ENCODE measurements around the gene ABLIM2. TPM values are rescaled to one million over a fixed set of nuclear protein-coding genes. Genes with fewer than 3 reads are reported as not detected.

Gene ABLIM2
- total RNA-seq, 2 donors from 2014 or later: 5.7 to 11.2 TPM

DNA sequence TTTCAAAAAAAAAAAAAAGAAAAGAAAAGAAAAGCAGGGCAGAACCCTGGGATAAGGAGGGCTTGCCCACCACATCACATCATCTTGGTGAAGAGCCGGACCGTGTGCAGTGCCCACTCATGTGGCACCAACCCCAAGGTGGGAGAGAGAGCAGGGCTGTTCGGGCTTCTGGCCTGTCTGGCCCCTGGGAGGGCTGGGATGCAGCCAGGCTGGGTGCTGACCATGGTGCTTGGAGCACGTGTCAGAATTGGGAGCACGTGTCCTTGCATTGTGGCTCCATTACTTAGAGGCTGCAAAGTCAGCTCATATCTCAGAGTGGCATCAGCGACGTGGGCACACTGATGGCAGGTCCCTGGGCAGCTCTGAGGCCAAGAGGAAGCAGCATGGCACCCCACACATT is 118.0 kb downstream of the ABLIM2 start:
- Histone ChIP-seq H3K4me3 (no peak overlapping the region), H3K9me3 (no peaks in the 10 kb centered on the region), H3K4me1 (no peaks in the 10 kb centered on the region), H3K27me3 (no peaks in the 10 kb centered on the region), H3K36me3 (no peaks in the 10 kb centered on the region), H3K27ac (no peak overlapping the region)
- DNase-seq (ENCODE audit: low spot score): no peak
- TF ChIP-seq CTCF (IDR thresholded peaks at IDR 0.05): no peak

GRCh38 chr4:8039853-8040252 is 118.8 kb downstream of the ABLIM2 start:
- H3K27ac ChIP-seq: no peak overlapping the region
- H3K4me3 ChIP-seq: no peak overlapping the region
- DNase-seq (ENCODE audit: low spot score): no peak
- H3K4me1 ChIP-seq: no peaks in the 10 kb centered on the region
- no peaks in the 10 kb centered on the region for H3K36me3 ChIP-seq
- no peak for TF ChIP-seq CTCF (IDR thresholded peaks at IDR 0.05)
- no peaks in the 10 kb centered on the region for H3K9me3 ChIP-seq
- H3K27me3 ChIP-seq: no peaks in the 10 kb centered on the region

DNA sequence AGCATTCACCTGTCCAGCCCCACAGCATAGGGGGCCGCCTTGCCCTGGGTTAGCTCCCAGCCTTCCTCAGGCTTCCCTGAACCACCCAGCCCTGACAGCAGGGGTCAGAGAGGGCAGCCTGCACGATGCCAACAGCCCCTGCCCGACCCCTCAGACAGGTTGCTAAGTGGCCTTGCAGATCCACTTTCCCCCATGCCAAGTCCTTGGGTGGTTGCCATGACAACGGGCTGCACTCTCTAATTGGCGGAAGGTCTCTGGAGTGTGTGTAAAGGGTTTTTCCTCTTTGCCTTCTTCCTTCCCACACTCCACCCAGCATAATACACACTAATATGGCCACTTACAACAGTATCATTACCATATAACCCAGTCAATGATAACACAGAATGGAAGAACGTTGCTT is 119.3 kb downstream of the ABLIM2 start:
- Histone ChIP-seq H3K9me3 (no peaks in the 10 kb centered on the region), H3K27me3 (no peaks in the 10 kb centered on the region), H3K4me1 (no peaks in the 10 kb centered on the region), H3K4me3 (no peak overlapping the region), H3K36me3 (no peaks in the 10 kb centered on the region), H3K27ac (no peak overlapping the region)
- no peak for DNase-seq (ENCODE audit: low spot score)
- no peak for TF ChIP-seq CTCF (IDR thresholded peaks at IDR 0.05)

GRCh38 chr4:8038719-8039251 is 119.8 kb downstream of the ABLIM2 start:
- no peak for DNase-seq (ENCODE audit: low spot score)
- no peak for TF ChIP-seq CTCF (IDR thresholded peaks at IDR 0.05)
- H3K4me1 ChIP-seq: no peaks in the 10 kb centered on the region
- no peaks in the 10 kb centered on the region for H3K27me3 ChIP-seq
- no peak overlapping the region for H3K4me3 ChIP-seq
- no peaks in the 10 kb centered on the region for H3K9me3 ChIP-seq
- no peak overlapping the region for H3K27ac ChIP-seq
- H3K36me3 ChIP-seq: no peaks in the 10 kb centered on the region

DNA sequence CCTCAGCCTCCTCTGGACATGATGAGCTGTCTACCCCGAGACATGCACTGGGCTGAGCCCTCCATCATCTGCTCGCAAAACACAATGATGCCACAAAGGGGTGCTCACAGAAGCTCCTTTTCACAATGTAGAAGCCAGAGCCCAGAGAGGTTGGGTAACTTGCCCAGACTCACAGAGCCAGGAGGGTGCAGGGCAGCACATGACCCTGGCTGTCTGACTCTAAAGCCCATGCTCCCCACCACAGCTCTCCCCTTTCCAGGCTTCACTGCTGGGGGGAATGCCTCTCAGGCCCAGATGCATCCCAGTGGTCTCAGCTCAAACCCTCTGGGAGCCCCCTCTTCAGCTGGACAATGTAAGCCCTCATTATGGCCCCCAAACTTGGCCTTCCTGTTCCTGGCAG is 120.5 kb downstream of the ABLIM2 start:
- TF ChIP-seq CTCF (IDR thresholded peaks at IDR 0.05): no peak
- no peak overlapping the region for H3K27ac ChIP-seq
- no peak overlapping the region for H3K4me3 ChIP-seq
- no peaks in the 10 kb centered on the region for H3K36me3 ChIP-seq
- no peaks in the 10 kb centered on the region for H3K4me1 ChIP-seq
- no peaks in the 10 kb centered on the region for H3K9me3 ChIP-seq
- no peaks in the 10 kb centered on the region for H3K27me3 ChIP-seq
- DNase-seq (ENCODE audit: low spot score): no peak

- no peaks in the 10 kb centered on the region for H3K4me1 ChIP-seq
- no peak overlapping the region for H3K4me3 ChIP-seq
- no peaks in the 10 kb centered on the region for H3K27me3 ChIP-seq
- no peak for DNase-seq (ENCODE audit: low spot score)
- no peak overlapping the region for H3K27ac ChIP-seq
- TF ChIP-seq CTCF (IDR thresholded peaks at IDR 0.05): no peak
- H3K9me3 ChIP-seq: no peaks in the 10 kb centered on the region
- no peaks in the 10 kb centered on the region for H3K36me3 ChIP-seq
Observed at GRCh38 chr4:8037150-8037769, 121.4 kb downstream of the ABLIM2 start.
